ENCODE data around the gene FAP.

Gene FAP

DNA sequence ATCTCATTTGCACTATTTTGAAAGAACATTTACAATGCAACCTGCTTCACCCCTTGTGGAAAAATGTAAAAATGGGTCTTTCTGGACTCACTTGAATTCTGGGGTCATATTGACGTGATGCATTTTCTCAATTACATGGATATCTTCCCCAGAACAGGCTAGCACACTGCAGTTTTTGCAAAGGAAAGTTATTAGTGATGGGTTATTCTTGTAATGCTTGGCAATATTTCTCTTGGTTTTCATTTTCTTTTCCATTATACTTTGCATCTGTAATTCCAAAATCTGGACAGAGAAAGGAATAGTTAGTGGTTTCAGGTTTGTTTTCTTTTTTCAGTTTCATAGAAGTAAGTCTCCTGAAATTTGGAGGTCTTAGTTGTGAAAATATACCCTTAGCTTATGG, 24.8 kb upstream of the FAP start:
- Mint-ChIP-seq H3K36me3 (ENCODE audit: low read depth) (no peaks in the 10 kb centered on the region), H3K4me1 (peaks cover 6% of the 10 kb centered on the region), H3K27ac (no peak overlapping the region), H3K4me3 (no peak overlapping the region), H3K9me3 (no peaks in the 10 kb centered on the region), H3K27me3 (ENCODE audit: low read depth) (no peaks in the 10 kb centered on the region)
- TF ChIP-seq, protein P1, sequence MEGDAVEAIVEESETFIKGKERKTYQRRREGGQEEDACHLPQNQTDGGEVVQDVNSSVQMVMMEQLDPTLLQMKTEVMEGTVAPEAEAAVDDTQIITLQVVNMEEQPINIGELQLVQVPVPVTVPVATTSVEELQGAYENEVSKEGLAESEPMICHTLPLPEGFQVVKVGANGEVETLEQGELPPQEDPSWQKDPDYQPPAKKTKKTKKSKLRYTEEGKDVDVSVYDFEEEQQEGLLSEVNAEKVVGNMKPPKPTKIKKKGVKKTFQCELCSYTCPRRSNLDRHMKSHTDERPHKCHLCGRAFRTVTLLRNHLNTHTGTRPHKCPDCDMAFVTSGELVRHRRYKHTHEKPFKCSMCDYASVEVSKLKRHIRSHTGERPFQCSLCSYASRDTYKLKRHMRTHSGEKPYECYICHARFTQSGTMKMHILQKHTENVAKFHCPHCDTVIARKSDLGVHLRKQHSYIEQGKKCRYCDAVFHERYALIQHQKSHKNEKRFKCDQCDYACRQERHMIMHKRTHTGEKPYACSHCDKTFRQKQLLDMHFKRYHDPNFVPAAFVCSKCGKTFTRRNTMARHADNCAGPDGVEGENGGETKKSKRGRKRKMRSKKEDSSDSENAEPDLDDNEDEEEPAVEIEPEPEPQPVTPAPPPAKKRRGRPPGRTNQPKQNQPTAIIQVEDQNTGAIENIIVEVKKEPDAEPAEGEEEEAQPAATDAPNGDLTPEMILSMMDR (IDR thresholded peaks at IDR 0.05; ENCODE audit: unreplicated experiment in 3 of 3) = no peak

DNA sequence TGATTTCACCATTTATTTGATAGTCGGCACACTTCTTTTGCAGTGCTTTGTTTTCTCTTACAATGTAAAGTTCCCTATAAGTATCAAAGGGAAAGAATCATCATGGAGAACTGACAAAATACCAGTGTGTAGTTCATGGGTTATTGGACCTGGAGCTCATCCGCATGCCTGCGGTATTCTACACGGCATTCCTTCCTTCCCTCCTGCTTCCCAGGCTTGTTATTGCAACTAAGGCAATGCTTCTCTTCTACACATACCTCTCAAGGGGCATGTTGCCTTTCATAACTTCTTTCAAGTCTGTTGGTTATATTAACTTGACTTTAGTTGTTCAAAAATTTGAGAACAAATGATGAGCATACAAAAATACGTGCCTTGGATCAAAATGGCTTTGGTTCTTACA, 24.3 kb upstream of the FAP start:
- Mint-ChIP-seq H3K4me1 (peaks cover 6% of the 10 kb centered on the region), H3K36me3 (ENCODE audit: low read depth) (no peaks in the 10 kb centered on the region), H3K4me3 (no peak overlapping the region), H3K27me3 (ENCODE audit: low read depth) (no peaks in the 10 kb centered on the region), H3K9me3 (no peaks in the 10 kb centered on the region), H3K27ac (no peak overlapping the region)
- TF ChIP-seq, protein P1 (IDR thresholded peaks at IDR 0.05; ENCODE audit: unreplicated experiment in 3 of 3) = no peak

DNA sequence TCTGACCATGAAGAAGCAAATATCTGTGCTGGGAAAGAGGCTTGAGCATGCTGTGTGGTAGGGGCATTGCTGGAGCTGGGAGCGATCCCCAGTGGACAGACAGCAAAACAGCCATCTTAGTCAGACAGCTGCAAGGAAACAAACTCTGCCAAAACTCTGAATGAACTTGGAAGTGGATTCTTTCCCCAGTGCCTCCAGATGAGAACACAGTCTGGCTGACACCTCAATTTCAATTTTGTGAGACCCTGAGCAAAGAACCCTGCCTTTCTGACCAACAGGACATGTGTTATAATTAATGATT, 23.2 kb upstream of the FAP start:
- peak overlapping the region in 1 of 3 experiments; percentile 45 for H3K27ac Mint-ChIP-seq

DNA sequence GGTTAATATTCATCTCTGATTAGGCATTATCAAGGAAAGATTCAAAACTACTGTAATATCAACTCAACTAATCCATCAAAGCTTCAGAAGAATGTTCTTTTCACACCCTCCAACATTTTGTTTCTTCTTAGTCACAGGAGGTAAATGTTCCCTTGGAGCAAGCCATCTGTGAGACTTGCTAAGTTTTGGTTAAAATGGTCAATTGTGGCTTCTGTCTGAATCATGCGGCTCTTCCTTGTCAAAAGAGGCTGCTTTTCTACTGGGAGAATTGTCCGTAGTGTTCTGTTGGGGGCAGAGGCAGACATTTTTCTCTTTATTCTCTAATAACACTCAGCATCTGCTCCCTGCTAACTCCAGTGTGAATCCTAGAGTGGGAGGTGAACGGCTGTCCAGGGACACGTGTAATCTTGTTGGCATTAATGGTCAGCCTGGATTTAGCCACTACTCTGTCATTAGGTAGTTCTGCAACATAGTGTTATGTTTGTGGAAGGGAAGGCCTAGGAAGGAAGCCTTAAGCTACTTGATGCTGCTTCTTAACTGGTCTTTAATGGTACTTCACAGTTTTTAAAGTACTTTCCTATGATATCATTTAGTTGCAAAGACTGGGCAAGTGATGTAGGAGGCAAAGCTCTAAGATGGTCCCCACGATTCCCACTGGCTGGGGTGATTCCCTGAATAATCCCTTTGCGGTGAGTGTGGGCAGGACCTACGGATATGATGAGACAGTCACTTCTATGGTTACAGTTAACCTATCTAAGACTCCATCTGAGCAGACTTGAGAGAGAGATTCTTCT, 22.6 kb upstream of the FAP start:
- H3K36me3 Mint-ChIP-seq (ENCODE audit: low read depth) = no peaks in the 10 kb centered on the region
- TF ChIP-seq, protein P1 (IDR thresholded peaks at IDR 0.05; ENCODE audit: unreplicated experiment in 3 of 3) = no peak
- no peaks in the 10 kb centered on the region for H3K27me3 Mint-ChIP-seq (ENCODE audit: low read depth)
- H3K9me3 Mint-ChIP-seq = no peaks in the 10 kb centered on the region
- peak overlapping the region in 1 of 3 experiments; percentile 45 for H3K27ac Mint-ChIP-seq
- no peak overlapping the region for H3K4me3 Mint-ChIP-seq
- peaks cover 17% of the 10 kb centered on the region for H3K4me1 Mint-ChIP-seq

More for the DNA sequence above, 23.2 kb upstream of the FAP start:
- Mint-ChIP-seq H3K27me3 (ENCODE audit: low read depth) (no peaks in the 10 kb centered on the region), H3K4me3 (no peak overlapping the region), H3K36me3 (ENCODE audit: low read depth) (no peaks in the 10 kb centered on the region), H3K4me1 (peaks cover 12% of the 10 kb centered on the region), H3K9me3 (no peaks in the 10 kb centered on the region)
- TF ChIP-seq, protein P1 (IDR thresholded peaks at IDR 0.05; ENCODE audit: unreplicated experiment in 3 of 3) = no peak

DNA sequence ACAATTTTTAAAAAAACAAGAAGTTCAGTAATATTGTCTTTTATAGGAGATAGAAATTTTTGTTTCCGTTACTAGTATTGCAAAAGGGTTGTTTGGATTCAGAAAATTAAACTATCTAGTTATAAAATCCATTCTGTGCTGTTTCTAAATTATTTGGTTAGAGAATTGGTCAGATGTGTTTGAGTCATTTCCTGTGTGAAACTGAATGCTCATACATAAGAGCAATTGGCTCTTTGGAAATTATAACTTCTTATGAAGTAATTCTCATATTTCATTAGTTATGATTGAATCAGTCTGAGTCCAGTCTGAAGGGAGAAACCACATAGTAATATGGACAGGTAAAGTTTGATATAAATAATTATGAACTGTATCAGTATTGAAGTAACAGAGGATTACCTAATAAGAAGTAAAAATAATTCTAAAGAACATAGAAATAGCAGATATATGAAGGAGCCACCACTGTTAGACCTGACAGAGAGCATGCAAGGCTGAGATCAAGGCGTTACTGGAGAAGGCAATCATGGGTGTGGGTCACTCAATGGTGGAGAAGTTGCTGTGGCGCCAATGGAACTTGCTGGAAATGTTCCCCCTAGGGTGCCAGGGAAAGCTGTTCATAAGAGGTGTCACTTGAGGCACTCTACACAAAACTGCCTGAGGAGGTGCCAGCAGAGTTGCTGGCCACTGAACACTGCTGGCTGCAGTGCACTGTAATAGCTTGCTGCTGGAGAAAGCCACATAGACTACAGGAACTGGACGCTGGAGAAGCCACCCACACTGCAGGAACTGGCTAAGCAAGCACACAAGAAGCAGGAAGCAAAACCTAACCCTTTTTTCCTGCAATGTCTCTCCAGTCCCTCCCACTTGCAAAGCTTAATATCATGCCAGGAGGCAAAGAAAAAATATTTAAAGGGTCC, 18.0 kb upstream of the FAP start:
- TF ChIP-seq, protein P1 (IDR thresholded peaks at IDR 0.05; ENCODE audit: unreplicated experiment in 3 of 3) = no peak
- H3K4me1 Mint-ChIP-seq = peaks cover 26% of the 10 kb centered on the region
- H3K9me3 Mint-ChIP-seq = no peaks in the 10 kb centered on the region
- peak overlapping the region in 2 of 3 experiments; percentile 45 to 50 for H3K27ac Mint-ChIP-seq
- H3K27me3 Mint-ChIP-seq (ENCODE audit: low read depth) = no peaks in the 10 kb centered on the region
- no peak overlapping the region for H3K4me3 Mint-ChIP-seq
- no peaks in the 10 kb centered on the region for H3K36me3 Mint-ChIP-seq (ENCODE audit: low read depth)

Measured in nephron (organoid).